SK-N-MC (cell line): ENCODE measurements around the gene PGPEP1.

Experiments
- EZH2 ChIP-seq: fragments of 200-600 bp; sonication (generic); IDR thresholded peaks from one replicate; pipeline ENCODE4 v1.6.1; 2017; ENCODE audit warnings: antibody characterized with exemption
- FOXP2 ChIP-seq: optimal IDR thresholded peaks from 2 replicates; pipeline ENCODE3; 2011; ENCODE audit warnings: mild to moderate bottlenecking, moderate library complexity; ENCODE audit not compliant: insufficient read depth; ENCODE audit errors: extremely low read length, control extremely low read depth
- POLR2AphosphoS5 ChIP-seq: IDR thresholded peaks from 2 replicates; pipeline ENCODE4 v1.6.1; 2012; ENCODE audit warnings: mild to moderate bottlenecking, low read depth, low read length, borderline replicate concordance

- TF ChIP-seq POLR2AphosphoS5 (no peak; the same call in 1 of the 2 replicates), EZH2 (no peak), FOXP2 (no peak)
Measured at GRCh38 chr19:18310966-18311365, 29.4 kb upstream of the PGPEP1 start.
